Calu3 (cell line): ENCODE measurements around the gene ABTB2. TPM values are rescaled to one million over a fixed set of nuclear protein-coding genes. Genes with fewer than 3 reads are reported as not detected.
A peak's percentile ranks its signal among the peaks of the same experiment; 100 is the strongest.

Source experiments
- BruUV-seq: library from RNA; stranded (reverse); fragments of 400-500 nt; replicated peaks from 2 replicates; lab custom pipeline; 2021; lab: Mats Ljungman, UMichigan
- CTCF ChIA-PET: fragments of 300-600 bp; sonication (Branson Sonifier 250); formaldehyde crosslinking; loops from one replicate; lab custom pipeline; 2022; ENCODE audit warnings: antibody characterized with exemption; lab: Charles Lee
- DNase-seq: peaks from one replicate; pipeline ENCODE4 v3.0.0; 2022
- H3K27ac Mint-ChIP-seq: one replicate; pipeline ENCODE4 v1.8.0; 2022; ENCODE audit warnings: mixed read lengths; ENCODE audit not compliant: unreplicated experiment
- H3K27me3 Mint-ChIP-seq: one replicate; pipeline ENCODE4 v1.8.0; 2022; ENCODE audit warnings: mixed read lengths; ENCODE audit not compliant: unreplicated experiment
- H3K36me3 Mint-ChIP-seq: one replicate; pipeline ENCODE4 v1.8.0; 2022; ENCODE audit warnings: mild to moderate bottlenecking, moderate library complexity, mixed read lengths; ENCODE audit not compliant: insufficient read depth, unreplicated experiment
- H3K4me1 Mint-ChIP-seq: one replicate; pipeline ENCODE4 v1.8.0; 2022; ENCODE audit warnings: mild to moderate bottlenecking, low read depth, mixed read lengths; ENCODE audit not compliant: unreplicated experiment
- H3K4me3 Mint-ChIP-seq: one replicate; pipeline ENCODE4 v1.8.0; 2022; ENCODE audit warnings: mild to moderate bottlenecking, low read depth, moderate library complexity, mixed read lengths; ENCODE audit not compliant: unreplicated experiment
- H3K9me3 Mint-ChIP-seq: one replicate; pipeline ENCODE4 v1.8.0; 2022; ENCODE audit warnings: low read depth, mixed read lengths; ENCODE audit not compliant: unreplicated experiment
- intact Hi-C: fragments of 100-400 bp; cut with micrococcal nuclease; formaldehyde crosslinking; loops from one replicate; pipeline ENCODE4 v1.10.0; 2022; ENCODE audit not compliant: unreplicated experiment
- total RNA-seq: library from RNA; stranded (reverse); gene quantifications from 2 replicates; pipeline ENCODE4 v1.2.3, GENCODE V29; 2022
- TF ChIP-seq, protein P1 (sequence below): fragments of 200-600 bp; IDR thresholded peaks from one replicate; pipeline ENCODE4 v1.8.0; 2022; ENCODE audit warnings: antibody characterized with exemption; ENCODE audit not compliant: unreplicated experiment

Gene ABTB2
- total RNA-seq, 1 experiment from 2014 or later: 24.8 TPM

DNA sequence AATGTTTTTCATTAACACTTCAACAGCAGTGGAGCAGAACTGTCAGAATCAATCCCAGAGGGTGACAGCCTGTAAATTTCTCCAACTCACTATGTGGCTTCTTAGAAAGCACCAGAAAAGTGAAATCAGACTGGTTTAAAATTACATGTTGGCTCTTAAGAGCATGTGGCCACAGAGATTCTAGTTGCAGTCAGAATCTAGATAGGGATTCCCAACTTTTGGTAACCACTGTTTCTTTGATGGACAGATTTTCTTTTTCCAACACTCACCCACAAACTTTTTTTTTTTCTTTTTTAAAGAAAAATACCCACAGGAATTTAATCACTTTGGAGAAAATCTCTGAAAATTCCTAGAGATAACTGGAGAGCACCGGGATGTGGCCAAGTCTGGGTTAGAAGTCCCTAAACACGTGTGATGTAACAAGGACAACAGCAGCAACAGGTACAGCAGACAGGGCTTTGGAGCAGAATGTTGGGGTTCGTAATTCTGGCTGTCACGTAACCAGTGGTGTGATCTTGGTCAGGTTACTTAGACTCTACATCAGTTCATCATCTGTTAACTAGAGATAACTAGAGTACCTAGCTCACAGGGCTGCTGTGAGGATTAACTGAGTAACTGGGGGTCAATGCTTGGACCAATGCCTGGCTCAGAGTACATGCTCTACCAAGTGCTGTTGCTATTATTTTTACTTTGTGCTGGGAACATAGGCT, 152.3 kb downstream of the ABTB2 start:
- Mint-ChIP-seq H3K9me3 (no peaks in the 10 kb centered on the region), H3K4me1 (peaks cover 62% of the 10 kb centered on the region), H3K27me3 (no peaks in the 10 kb centered on the region), H3K36me3 (peaks cover 16% of the 10 kb centered on the region), H3K4me3 (no peak overlapping the region), H3K27ac (peak overlapping the region; percentile 79)
- no peak for DNase-seq
- BruUV-seq: no TSS peak
- CTCF ChIA-PET: interaction anchor here (0.5 to 3.5 kb wide), 9 partner anchors 9 to 152 kb away, joined by 3 to 16 read pairs (median 5); partner anchors contain the start of gene ABTB2
- intact Hi-C loops: loop anchor here (2.0 to 10.0 kb wide), 2 partner anchors 57 to 149 kb away; partner anchors contain the start of gene ABTB2
- TF ChIP-seq, protein P1, sequence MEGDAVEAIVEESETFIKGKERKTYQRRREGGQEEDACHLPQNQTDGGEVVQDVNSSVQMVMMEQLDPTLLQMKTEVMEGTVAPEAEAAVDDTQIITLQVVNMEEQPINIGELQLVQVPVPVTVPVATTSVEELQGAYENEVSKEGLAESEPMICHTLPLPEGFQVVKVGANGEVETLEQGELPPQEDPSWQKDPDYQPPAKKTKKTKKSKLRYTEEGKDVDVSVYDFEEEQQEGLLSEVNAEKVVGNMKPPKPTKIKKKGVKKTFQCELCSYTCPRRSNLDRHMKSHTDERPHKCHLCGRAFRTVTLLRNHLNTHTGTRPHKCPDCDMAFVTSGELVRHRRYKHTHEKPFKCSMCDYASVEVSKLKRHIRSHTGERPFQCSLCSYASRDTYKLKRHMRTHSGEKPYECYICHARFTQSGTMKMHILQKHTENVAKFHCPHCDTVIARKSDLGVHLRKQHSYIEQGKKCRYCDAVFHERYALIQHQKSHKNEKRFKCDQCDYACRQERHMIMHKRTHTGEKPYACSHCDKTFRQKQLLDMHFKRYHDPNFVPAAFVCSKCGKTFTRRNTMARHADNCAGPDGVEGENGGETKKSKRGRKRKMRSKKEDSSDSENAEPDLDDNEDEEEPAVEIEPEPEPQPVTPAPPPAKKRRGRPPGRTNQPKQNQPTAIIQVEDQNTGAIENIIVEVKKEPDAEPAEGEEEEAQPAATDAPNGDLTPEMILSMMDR: no peak

DNA sequence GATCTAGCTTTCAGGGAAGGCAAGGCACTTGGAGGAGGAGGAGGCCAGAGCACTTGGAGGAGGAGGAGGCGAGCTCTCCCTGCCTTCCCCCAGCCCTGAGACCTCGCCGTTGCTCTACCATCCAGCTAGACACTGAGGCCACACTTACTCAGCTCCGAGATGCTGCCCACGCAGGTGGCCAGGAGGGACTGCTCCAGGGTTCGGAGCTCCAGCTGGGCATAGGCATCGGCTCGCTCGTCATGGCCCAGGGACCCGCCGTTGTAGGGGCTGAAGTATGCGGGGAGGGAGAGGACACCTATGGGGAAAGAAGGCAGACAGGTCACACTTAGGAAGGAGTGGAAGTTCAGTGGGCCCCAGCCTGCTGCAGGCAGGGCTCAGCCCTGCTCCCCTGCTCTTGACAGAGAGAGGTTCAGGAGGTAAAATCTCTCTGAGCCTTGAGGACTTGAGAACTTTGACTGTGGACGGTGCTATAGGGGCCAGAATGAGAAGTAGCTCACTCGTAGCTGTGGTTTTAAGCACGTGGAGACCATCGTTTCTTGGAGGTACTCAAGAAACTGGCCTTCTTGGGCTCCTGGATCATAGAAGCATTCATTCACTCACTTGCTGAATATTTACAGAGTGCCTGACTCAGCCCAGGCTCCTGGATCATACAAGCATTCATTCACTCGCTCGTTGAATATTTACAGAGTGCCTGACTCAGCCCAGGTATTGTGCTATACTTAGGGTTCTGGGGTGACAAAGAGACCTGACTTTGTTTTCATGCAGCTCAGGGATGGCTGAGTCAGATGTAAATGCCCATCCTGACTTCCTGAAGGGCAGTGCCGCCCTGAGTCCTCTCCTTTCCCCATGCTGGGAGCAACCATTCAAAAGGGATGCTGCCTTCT, 153.2 kb downstream of the ABTB2 start:
- Mint-ChIP-seq H3K36me3 (peaks cover 16% of the 10 kb centered on the region), H3K27me3 (no peaks in the 10 kb centered on the region), H3K4me1 (peaks cover 62% of the 10 kb centered on the region), H3K9me3 (no peaks in the 10 kb centered on the region), H3K4me3 (peak overlapping the region; percentile 30), H3K27ac (peak overlapping the region; percentile 79)
- intact Hi-C loops: loop anchor here (2.0 to 10.0 kb wide), 2 partner anchors 58 to 150 kb away; partner anchors contain the start of gene ABTB2
- CTCF ChIA-PET: interaction anchor here (0.5 to 3.5 kb wide), 9 partner anchors 10 to 217 kb away, joined by 3 to 16 read pairs (median 4); partner anchors contain the start of gene ABTB2
- peak; percentile 74 for DNase-seq
- no TSS peak for BruUV-seq
- TF ChIP-seq, protein P1: no peak

DNA sequence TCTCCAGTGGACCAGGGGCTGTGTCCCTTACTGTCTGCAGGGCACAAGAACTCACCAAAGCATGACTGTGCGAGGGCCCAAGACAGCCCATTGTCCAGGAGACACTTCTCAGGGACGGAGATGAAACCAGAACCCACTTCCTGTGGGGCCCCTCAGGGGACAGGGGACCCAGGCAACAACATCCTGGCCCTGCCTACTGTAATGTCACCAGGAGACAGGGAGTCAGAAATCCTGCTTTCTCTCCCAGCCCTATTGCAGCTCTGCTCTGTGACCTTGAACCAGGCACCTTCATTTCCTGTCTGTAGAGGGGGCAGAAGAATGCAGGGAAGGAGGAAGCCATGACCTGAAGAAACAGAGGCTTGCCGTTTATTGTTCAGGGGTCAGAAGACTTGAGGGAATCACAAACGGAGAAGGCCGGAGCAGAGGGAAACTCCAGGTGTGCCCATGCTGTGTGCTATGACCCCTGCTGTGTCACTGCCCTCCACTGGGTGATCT, 154.4 kb downstream of the ABTB2 start:
- intact Hi-C loops: loop anchor here (10.0 kb wide), 1 partner anchor 151 kb away; the partner anchor contains the start of gene ABTB2
- CTCF ChIA-PET: interaction anchor here (1.8 to 3.5 kb wide), 2 partner anchors 10 to 154 kb away, joined by 7 to 12 read pairs; partner anchors contain the start of gene ABTB2
- BruUV-seq: no TSS peak
- Mint-ChIP-seq H3K4me1 (peaks cover 53% of the 10 kb centered on the region), H3K27me3 (no peaks in the 10 kb centered on the region), H3K27ac (peak overlapping the region; percentile 78), H3K9me3 (no peaks in the 10 kb centered on the region), H3K4me3 (no peak overlapping the region), H3K36me3 (peaks cover 16% of the 10 kb centered on the region)
- DNase-seq: no peak
- TF ChIP-seq, protein P1: no peak

DNA sequence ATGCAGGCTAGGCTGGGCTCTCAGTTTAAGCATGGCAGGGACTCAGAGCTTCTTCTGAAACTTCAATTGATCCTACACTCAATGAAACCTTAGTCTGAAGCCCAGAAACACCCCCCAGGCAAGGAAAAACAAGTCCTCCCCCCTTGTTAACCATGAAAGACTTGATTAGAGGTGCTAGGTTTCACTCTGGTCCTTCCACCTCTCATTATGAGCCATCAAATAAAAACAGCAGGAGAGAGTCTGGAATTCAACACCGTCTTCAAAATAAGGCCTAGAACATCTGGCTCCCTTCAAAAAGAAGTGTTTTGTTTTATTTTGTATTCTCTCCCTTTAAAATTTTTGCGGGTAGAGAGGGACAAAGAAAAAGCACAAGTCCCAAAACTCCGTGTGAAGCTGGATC, 156.7 kb downstream of the ABTB2 start:
- DNase-seq: no peak
- TF ChIP-seq, protein P1: no peak
- Mint-ChIP-seq H3K9me3 (no peaks in the 10 kb centered on the region), H3K27me3 (no peaks in the 10 kb centered on the region), H3K27ac (no peak overlapping the region), H3K4me3 (no peak overlapping the region), H3K4me1 (peaks cover 35% of the 10 kb centered on the region), H3K36me3 (peaks cover 21% of the 10 kb centered on the region)
- intact Hi-C loops: loop anchor here (10.0 kb wide), 1 partner anchor 154 kb away; the partner anchor contains the start of gene ABTB2
- BruUV-seq: no TSS peak
- CTCF ChIA-PET: no interaction called here
